Measurements from ENCODE around the gene CROT.
A peak's percentile ranks its signal among the peaks of the same experiment; 100 is the strongest.
"Not testable (repeated sequence)": the region's sequence is repeated elsewhere in the genome, so short reads cannot be mapped to it uniquely, and the experiment has no call there.

Gene CROT

GRCh38 chr7:87345166-87345927 is at the start of gene CROT:
CROT (plus strand) TSS chr7:87345664; CDS start chr7:87349069, 3,405 bp downstream.
- peak; percentile 89 for DNase-seq (ENCODE audit: low read depth)

GRCh38 chr7:87300756-87301155 is 44.7 kb upstream of the CROT start:
- DNase-seq (ENCODE audit: low read depth) = no peak

GRCh38 chr7:87310790-87311419 is 34.6 kb upstream of the CROT start:
- DNase-seq (ENCODE audit: low read depth) = no peak

GRCh38 chr7:87312215-87312865 is 33.1 kb upstream of the CROT start:
- peak; percentile 18 for DNase-seq (ENCODE audit: low read depth)

- no peak for DNase-seq (ENCODE audit: low read depth)
Observed at GRCh38 chr7:87316097-87316700, 29.3 kb upstream of the CROT start.

GRCh38 chr7:87316846-87317552 is 28.5 kb upstream of the CROT start:
- DNase-seq (ENCODE audit: low read depth) = no peak

- no peak for DNase-seq (ENCODE audit: low read depth)
Observed at GRCh38 chr7:87317691-87318245, 27.7 kb upstream of the CROT start.

- no peak for DNase-seq (ENCODE audit: low read depth)
Observed at GRCh38 chr7:87318741-87319140, 26.7 kb upstream of the CROT start.

GRCh38 chr7:87319154-87319581 is 26.3 kb upstream of the CROT start:
- DNase-seq (ENCODE audit: low read depth) = not testable (repeated sequence)

- no peak for DNase-seq (ENCODE audit: low read depth)
Observed at GRCh38 chr7:87322912-87323311, 22.6 kb upstream of the CROT start.

GRCh38 chr7:87325576-87326370 is 19.7 kb upstream of the CROT start:
- no peak for DNase-seq (ENCODE audit: low read depth)

- no peak for DNase-seq (ENCODE audit: low read depth)
Observed at GRCh38 chr7:87328281-87328680, 17.2 kb upstream of the CROT start.

- no peak for DNase-seq (ENCODE audit: low read depth)
Observed at GRCh38 chr7:87330316-87330715, 15.1 kb upstream of the CROT start.

- no peak for DNase-seq (ENCODE audit: low read depth)
Observed at GRCh38 chr7:87330942-87331341, 14.5 kb upstream of the CROT start.

GRCh38 chr7:87331687-87332252 is 13.7 kb upstream of the CROT start:
- DNase-seq (ENCODE audit: low read depth) = no peak

- no peak for DNase-seq (ENCODE audit: low read depth)
Observed at GRCh38 chr7:87332321-87332720, 13.1 kb upstream of the CROT start.

GRCh38 chr7:87336136-87336535 is 9.3 kb upstream of the CROT start:
- no peak for DNase-seq (ENCODE audit: low read depth)

GRCh38 chr7:87337331-87337730 is 8.1 kb upstream of the CROT start:
- no peak for DNase-seq (ENCODE audit: low read depth)

- DNase-seq (ENCODE audit: low read depth) = no peak
Observed at GRCh38 chr7:87339373-87339897, 6.0 kb upstream of the CROT start.

GRCh38 chr7:87341441-87341840 is 4.0 kb upstream of the CROT start:
- DNase-seq (ENCODE audit: low read depth) = no peak

Data from stimulated activated CD8-positive, alpha-beta memory T cell treated with anti-CD3 and anti-CD28 coated beads, Interleukin-12 subunit alpha, Interleukin-12 subunit beta, amount 100 ng/mL, for 4 hours (primary cell).